Activated T-cell treated with anti-CD3 and anti-CD28 coated beads, Interleukin-2, amount 50 U/mL, for 48 hours (primary cell): ENCODE measurements around the gene ATP11A.
"Not testable (repeated sequence)": the region's sequence is repeated elsewhere in the genome, so short reads cannot be mapped to it uniquely, and the experiment has no call there.

Experiments used
- DNase-seq, 2 experiments: peaks; one replicate each; pipeline ENCODE4 v3.0.0-alpha.2; 2020

The ATP11A gene

DNA sequence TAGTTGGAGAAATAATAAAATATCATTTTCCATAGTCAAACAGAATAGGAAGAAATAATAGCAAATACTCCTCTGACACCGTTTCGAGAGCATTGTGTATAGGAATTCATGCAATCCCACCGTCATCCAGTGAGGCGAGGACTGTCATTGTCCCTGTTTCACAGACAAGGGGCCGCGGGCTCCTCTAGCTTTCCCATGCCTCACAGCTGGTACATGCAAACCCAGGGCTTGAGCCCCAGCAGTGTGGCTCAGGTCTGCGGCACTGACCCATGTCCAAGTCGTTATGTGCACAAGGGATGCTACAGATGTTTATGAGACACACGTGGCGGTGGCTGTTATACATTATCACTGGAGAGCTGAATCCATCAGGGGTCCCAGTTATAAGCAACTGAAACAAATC is 18.5 kb upstream of the ATP11A start:
- peak in 1 of 2 experiments; percentile 4 for DNase-seq

DNA sequence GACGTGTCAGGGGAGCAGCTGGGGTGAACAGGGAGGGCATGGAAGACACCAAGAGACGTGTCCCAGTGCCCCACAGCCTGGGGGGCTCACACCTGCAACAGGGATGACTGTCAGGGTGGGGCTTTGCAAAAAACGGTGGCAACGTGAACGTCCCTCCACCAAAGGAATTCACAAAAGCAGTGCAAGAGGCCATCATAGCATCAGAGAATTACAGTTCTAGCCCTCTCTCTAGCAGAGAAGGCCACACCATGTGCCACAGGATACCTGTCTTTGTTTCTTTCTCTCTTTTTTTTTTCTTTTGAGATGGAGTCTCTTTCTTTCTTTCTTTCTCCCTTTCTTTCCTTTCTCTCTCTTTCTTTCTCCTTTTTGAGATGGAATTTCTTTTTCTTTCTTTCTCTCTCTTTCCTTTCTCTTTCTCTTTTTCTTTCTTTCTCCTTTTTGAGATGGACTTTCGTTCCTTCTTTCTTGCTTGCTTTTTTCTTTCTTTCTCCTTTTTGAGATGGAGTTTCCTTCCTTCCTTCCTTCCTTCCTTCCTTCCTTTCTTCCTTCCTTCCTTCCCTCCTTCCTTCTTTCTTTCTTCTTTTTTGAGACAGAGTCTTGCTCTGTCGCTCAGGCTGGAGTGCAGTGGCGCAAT is 17.1 kb upstream of the ATP11A start:
- DNase-seq = peak in 1 of 2 experiments; percentile 10

DNA sequence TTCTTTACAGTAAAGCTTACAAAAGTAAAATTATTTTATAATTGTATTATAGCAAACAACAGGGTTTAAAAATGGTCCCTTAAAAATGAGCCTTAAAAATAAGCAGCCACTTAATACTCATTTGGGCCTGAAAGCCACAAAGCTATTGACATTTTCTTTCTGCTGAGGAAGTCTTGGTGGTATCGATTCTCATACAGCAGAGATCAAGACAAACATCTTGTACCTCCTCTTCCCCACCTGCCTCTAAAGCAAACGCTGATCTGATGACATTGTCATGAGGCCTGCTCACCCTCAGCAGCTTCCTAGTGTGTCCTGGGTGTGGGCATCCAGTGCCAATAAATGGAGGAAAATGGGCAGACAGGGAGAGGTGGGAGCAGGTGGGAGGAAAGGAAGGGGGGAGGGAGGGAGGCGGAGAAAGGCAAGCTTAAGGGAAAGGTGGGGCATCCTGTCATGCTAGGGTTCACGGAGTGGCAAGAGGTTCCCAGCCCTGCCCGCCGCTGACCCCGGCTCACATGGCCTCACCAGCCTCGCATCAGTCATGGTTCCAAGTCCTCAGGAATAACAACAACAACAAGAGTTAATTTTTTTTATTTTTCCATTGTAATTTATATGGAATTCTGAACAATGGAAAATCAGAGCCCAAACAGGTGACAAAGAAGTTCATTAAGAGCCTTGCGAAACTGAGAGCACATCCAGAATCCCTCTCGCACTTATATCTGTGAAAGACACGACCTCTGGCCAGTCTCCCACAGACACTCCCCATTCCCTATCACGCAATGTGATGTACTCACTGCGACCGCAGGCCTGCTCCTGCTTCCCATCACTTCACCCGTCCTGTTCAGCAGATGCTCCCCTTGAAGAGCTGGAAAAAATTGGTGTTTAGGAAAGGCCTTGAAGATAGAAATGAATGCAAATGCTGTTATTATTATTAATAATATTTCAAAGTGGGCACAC is 15.1 kb upstream of the ATP11A start:
- peak; percentile 28 to 30 for DNase-seq

DNA sequence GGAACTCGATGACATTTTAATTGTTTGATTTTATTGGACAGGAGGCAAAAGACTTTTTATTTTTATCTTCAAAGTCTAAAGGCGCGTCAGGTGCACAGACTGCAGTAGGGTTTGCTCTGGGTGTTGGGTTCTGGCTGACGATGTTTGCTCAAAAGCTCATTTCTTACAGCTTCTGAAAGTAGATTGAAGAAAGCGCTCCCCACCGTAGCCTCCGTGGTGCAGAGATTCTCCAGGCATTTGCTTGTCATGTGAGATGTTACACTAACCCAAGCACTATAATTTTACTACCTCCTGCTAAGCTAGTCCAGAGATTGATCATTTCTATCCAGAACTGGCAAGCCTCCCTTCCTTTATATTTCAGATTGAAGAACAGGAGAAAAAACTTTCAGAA is 14.5 kb upstream of the ATP11A start:
- peak in 1 of 2 experiments; percentile 15 for DNase-seq

GRCh38 chr13:112677421-112677962 is 12.3 kb upstream of the ATP11A start:
- DNase-seq = not testable (repeated sequence)

DNA sequence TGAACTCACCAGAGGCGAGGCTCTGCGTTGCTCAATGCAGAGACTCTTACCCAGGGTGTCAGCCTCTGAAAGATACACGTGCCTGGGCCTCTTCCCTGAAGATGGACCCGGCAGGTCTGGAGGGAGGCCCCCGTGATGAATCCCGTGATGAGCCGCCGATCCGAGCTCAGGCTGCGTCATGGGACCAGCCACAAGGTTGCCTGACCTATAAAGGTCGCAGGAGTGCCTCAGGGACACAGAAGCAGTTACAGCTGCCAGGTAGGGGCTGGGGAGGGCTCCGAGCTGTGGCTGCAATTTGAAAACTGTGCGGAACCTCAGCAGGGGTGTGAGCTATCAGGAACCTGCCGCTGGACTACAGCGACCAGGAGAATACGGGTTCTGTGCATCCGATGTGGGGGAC is 10.5 kb upstream of the ATP11A start:
- peak in 1 of 2 experiments; percentile 5 for DNase-seq

DNA sequence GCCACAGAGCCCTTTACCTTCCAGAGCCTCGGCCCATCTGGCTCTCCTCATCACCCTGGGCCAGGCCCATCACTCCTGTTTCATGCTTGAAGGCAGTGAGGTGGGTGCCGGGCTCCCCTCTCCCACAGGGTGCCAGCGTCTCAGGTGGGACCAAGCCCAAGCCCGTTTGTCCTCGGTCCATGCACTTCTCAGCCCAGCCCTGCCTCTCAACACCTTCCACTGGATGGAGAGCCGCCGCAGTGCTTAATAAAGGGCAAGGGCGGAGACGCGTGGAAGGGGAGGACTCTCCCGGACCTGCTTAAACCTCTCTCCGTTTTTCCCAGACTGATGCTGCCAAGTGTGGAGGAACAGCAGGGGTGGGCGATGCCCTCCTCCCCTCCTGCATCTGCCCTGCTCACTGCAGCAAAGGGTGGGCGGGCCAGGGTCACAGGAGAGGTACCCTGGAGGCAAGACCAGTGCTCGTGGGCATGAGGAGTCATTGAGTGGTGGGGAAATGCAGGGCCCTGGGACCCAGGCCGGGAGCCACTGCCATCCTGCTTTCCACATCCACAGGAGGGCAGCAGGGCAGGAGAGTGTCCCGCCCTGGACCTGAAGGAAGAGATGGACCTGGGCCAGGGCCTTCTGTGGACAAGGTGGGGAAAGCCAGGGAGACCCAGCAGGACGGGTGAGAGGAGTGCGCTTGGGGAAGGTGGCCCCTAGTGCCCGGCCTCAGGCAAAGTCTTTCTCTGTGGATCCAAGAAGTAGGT is 9.7 kb upstream of the ATP11A start:
- peak in 1 of 2 experiments; percentile 9 for DNase-seq

GRCh38 chr13:112680741-112681360 is 9.0 kb upstream of the ATP11A start:
- peak in 1 of 2 experiments; percentile 12 for DNase-seq

DNA sequence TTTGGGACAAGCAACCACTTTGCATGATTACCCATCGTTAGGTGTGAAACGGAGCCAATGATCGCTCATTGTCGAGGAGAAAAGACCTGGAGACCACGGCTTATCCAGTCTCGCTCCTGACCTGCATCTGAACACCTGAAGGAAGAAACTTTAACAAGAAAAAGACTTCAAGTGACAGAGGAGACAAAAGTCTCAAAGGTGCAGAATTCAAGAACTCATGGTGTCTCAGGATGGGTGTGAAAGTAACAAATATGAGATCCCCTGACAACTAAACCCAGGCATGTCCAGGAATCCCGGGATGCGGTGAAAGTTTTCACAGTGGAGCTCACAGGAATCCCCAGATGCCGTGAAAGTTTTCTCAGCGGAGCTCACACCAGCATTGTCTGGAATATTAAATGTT is 6.3 kb upstream of the ATP11A start:
- peak; percentile 3 to 6 for DNase-seq

DNA sequence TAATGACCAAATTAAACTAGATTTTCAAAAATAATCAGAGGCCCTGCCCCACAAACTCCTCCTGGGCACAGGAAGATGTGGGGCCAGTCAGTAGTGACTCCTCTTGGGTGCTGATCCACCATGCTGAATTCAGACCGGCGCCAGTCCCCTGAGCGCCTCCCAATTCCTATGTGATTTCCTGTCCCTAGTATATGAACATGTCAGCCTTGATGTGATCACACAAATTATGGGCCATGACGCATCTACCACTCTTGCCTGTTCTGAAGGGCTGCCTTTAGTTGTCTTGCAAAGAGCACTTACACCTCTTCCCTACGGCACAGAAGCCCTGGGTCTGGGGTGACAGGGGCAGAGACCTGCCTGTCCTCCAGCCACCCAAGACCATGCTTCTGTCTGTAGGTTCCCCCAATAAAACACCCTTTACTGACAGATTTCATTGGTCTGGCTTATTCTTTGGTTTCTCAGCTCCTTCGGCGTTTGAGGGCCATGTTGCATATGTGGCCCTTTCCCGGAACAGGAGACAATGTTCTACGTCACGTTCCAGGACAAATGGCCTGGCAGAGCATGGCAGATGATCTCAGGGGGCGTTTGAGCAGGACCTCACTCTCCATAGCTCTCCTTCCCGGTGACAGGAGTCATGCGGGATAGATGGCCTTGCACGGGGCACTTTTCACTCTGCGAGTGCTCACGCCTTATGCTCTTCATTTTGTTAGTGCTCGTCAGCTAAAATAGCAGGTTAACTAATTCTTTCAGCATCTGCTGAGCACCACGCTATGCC is 5.6 kb upstream of the ATP11A start:
- DNase-seq = peak; percentile 7 to 9

GRCh38 chr13:112685189-112685805 is 4.5 kb upstream of the ATP11A start:
- peak in 1 of 2 experiments; percentile 9 for DNase-seq

GRCh38 chr13:112685896-112686295 is 3.9 kb upstream of the ATP11A start:
- peak in 1 of 2 experiments; percentile 5 for DNase-seq

GRCh38 chr13:112686364-112686763 is 3.5 kb upstream of the ATP11A start:
- DNase-seq = peak; percentile 8 to 10

DNA sequence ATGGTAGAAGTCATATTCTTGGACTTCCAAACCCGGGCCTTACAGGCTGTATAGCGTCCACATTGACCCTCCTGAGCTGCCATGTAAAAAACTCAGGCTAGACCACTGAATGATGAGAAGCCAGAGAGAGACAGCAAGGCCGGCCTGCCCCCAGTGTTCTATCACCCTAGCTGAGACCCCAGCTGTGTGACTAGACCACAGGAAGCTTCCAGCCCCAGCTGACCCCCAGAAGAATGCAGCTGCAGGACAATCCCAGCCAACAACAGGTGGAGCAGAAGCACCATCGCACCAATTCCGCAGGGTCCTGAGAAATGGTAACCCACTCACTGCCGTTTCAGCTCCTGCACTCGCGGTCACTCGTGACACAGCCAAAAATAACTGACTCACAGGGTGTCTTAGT is 2.9 kb upstream of the ATP11A start:
- peak in 1 of 2 experiments; percentile 11 for DNase-seq

- no peak for DNase-seq
Observed at GRCh38 chr13:112687836-112688559, 1.8 kb upstream of the ATP11A start.

- DNase-seq = peak; percentile 79 to 82
Observed at GRCh38 chr13:112688560-112689302, 1.1 kb upstream of the ATP11A start.

- DNase-seq = peak; percentile 46 to 59
Observed at GRCh38 chr13:112690283-112690929, 568 bp downstream of the ATP11A start.

DNA sequence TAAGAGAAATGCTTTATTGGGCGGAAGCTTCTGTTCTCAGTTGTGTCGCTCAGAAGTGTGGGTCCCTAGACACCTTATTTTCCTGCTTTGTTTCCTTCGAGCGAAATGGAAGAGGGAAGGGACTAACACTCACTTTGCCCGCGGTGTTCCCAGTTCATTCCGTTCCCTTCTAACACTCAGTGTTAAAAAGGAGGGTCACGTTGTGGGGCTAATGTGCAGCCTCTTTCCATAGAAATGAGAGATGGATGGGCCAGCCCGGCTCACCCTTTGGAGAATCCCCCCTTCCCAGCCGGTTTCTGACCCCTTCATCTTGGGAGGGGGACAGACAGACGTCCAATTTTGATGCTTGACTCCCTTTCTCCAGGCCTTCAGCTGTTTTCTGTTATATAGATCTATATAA is 2.3 kb downstream of the ATP11A start:
- no peak for DNase-seq

DNA sequence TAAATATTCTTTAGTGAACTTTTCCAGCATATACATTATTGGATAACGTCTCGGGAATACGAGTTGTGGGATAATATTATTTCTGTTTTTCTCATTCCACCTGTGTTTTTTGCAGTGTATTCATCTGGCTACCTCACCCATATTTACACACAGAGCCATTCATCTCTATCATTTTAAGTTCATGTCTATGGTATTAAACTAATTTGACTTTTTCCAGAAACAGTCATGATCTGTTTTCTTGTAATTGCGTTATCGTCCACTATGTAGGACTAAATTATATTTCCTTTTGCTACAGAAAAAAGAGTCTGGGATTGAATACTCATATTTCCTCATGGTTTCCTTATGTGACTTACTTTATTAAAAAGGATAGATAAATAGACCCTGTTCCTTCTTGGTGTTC is 2.7 kb downstream of the ATP11A start:
- DNase-seq = no peak
